HepG2 (cell line): ENCODE results near the gene GLCE. TPM values are rescaled to one million over a fixed set of nuclear protein-coding genes. Genes with fewer than 3 reads are reported as not detected.

Experiments used
- ATAC-seq: fragments of 200-7000 bp; cut with Tn5 transposase; 3 replicates; pipeline ENCODE4 v1.9.1; 2020; ENCODE audit warnings: mild to moderate bottlenecking, moderate library complexity
- BruUV-seq: library from RNA; stranded (reverse); fragments of 400-500 nt; replicated peaks from 2 replicates; lab custom pipeline; 2021; lab: Mats Ljungman, UMichigan
- CTCF ChIA-PET: fragments of 300-600 bp; formaldehyde crosslinking; extraction: SDS; loops from one replicate; lab custom pipeline; 2021; ENCODE audit warnings: low total read pairs, inconsistent platforms, low intra/inter-chr PET ratio; lab: Yijun Ruan, JAX
- POLR2A ChIA-PET: fragments of 350-600 bp; sonication (Branson Sonifier 250); formaldehyde crosslinking; loops from one replicate; lab custom pipeline; 2020; ENCODE audit warnings: antibody characterized with exemption, inconsistent platforms; lab: Yijun Ruan, JAX
- DNase-seq: peaks from one replicate; pipeline ENCODE4 v3.0.0-alpha.2; 2015; ENCODE audit warnings: low spot score
- FAIRE-seq: peaks from 3 replicates; lab custom pipeline; 2011; peaks lifted over from hg19 to GRCh38; lab: Jason Lieb, UNC
- H2AFZ ChIP-seq: one replicate; pipeline ENCODE4 v1.6.1; 2011; ENCODE audit warnings: low read length, inconsistent platforms
- H3K27ac ChIP-seq: fragments of 300-600 bp; 3 replicates; pipeline ENCODE4 v1.8.0; 2011; ENCODE audit warnings: mixed run types, mild to moderate bottlenecking, mixed read lengths, low read length, inconsistent platforms; ENCODE audit not compliant: insufficient read depth; ENCODE audit errors: extremely low read length
- H3K27me3 ChIP-seq, 2 experiments: fragments of 200-600 bp in 1 of 2; 2 replicates in 1 of 2; 3 replicates in 1 of 2; pipeline versions ENCODE4 v1.6.0 to v1.8.0; 2011; ENCODE audit warnings: low read length in 2 of 2, mild to moderate bottlenecking in 2 of 2, moderate library complexity in 2 of 2, inconsistent platforms in 1 of 2; ENCODE audit not compliant: insufficient read depth in 2 of 2, control insufficient read depth in 1 of 2
- H3K36me3 ChIP-seq, 2 experiments: fragments of 200-600 bp in 1 of 2; replicated peaks in 1 of 2; 2 replicates in 1 of 2; 3 replicates in 1 of 2; pipeline versions ENCODE4 v1.5.1 to v1.8.0; 2011; ENCODE audit warnings: low read length in 2 of 2, inconsistent platforms in 1 of 2; ENCODE audit not compliant: insufficient read depth in 2 of 2, control insufficient read depth in 1 of 2
- H3K4me1 ChIP-seq: 2 replicates; pipeline ENCODE4 v1.5.1; 2012; ENCODE audit warnings: low read length, inconsistent platforms; ENCODE audit not compliant: insufficient read depth
- H3K4me2 ChIP-seq: 2 replicates; pipeline ENCODE4 v1.6.0; 2011; ENCODE audit warnings: low read depth, low read length, inconsistent platforms
- H3K4me3 ChIP-seq, 3 experiments: fragments of 200-600 bp in 1 of 3; sonication (generic), shearing (Covaris generic) in 1 of 3; replicated peaks in 1 of 3; 2 replicates each; pipeline ENCODE4 v1.5.1; 2011 to 2016; ENCODE audit warnings: low read length in 3 of 3, inconsistent platforms in 2 of 3, low read depth in 2 of 3, mild to moderate bottlenecking in 2 of 3, control low read depth in 1 of 3, mixed read lengths in 1 of 3; ENCODE audit not compliant: insufficient read depth in 1 of 3
- H3K79me2 ChIP-seq: one replicate; pipeline ENCODE4 v1.6.1; 2011; ENCODE audit warnings: low read length, inconsistent platforms; ENCODE audit not compliant: insufficient read depth
- H3K9ac ChIP-seq: 2 replicates; pipeline ENCODE4 v1.6.0; 2011; ENCODE audit warnings: mild to moderate bottlenecking, low read depth, low read length, inconsistent platforms; ENCODE audit not compliant: insufficient read depth
- H3K9me3 ChIP-seq: 2 replicates; pipeline ENCODE4 v1.5.1; 2012; ENCODE audit warnings: mild to moderate bottlenecking, low read length
- H4K20me1 ChIP-seq: 2 replicates; pipeline ENCODE4 v1.6.0; 2011; ENCODE audit warnings: inconsistent platforms, mild to moderate bottlenecking, low read length, moderate library complexity; ENCODE audit not compliant: insufficient read depth
- CEBPB ChIP-seq: IDR thresholded peaks from 2 replicates; pipeline ENCODE4 v1.6.1; 2011; ENCODE audit warnings: low read depth, low read length, improper control_type of control experiment, borderline replicate concordance
- NCOA5 ChIP-seq: sonication (generic); formaldehyde crosslinking; IDR thresholded peaks from 2 replicates; pipeline ENCODE4 v1.4.0; 2020; ENCODE audit warnings: missing genetic modification reagents
- PAF1 ChIP-seq: IDR thresholded peaks from 2 replicates; pipeline ENCODE4 v1.6.1; 2016; ENCODE audit warnings: missing genetic modification reagents, missing compliant biosample characterization
- POLR2AphosphoS5 ChIP-seq: IDR thresholded peaks from 2 replicates; pipeline ENCODE4 v1.6.1; 2012; ENCODE audit warnings: low read depth, low read length
- ZNF407 ChIP-seq: sonication (generic); formaldehyde crosslinking; IDR thresholded peaks from one replicate; pipeline ENCODE4 v1.5.1; 2020; ENCODE audit warnings: mild to moderate bottlenecking, missing genetic modification reagents; ENCODE audit errors: not compliant biosample characterization
- WGBS: methylation state at CpG from one replicate; pipeline ENCODE4 v1.1.6; 2017; ENCODE audit warnings: low lambda C conversion rate; 5-methylcytosine and 5-hydroxymethylcytosine counted together
- in situ Hi-C: cut with HindIII; loops from 2 replicates; pipeline ENCODE4 v1.10.0; 2017; ENCODE audit warnings: low pct_unique_long_range_greater_than_20kb; ENCODE audit not compliant: extremely low pct_ligation_motif_present
- intact Hi-C: fragments of 100-400 bp; cut with micrococcal nuclease; formaldehyde crosslinking; loops from one replicate; pipeline ENCODE4 v1.10.0; 2022; ENCODE audit not compliant: unreplicated experiment
- polyA plus RNA-seq, 8 experiments: library from polyadenylated mRNA; depleted of rRNA in 3 of 8; stranded (reverse) in 7 of 8; unstranded in 1 of 8; fragments of >200 nt; fragmentation: Illumina TruSeq in 4 of 8; extraction: Trizol in 4 of 8; gene quantifications; 2 replicates each; pipeline versions ENCODE4 v1.2.1 to v1.2.3, GENCODE V29; 2011 to 2016; ENCODE audit warnings: low read depth in 4 of 8, missing spikeins in 1 of 8, mixed read lengths in 1 of 8; ENCODE audit not compliant: insufficient read depth in 1 of 8
- total RNA-seq, 5 experiments: library from RNA; depleted of rRNA; stranded (reverse); fragments of >200 nt; fragmentation: Illumina TruSeq; extraction: Trizol; gene quantifications; 2 replicates each; pipeline ENCODE4 v1.2.3, GENCODE V29; 2016; ENCODE audit warnings: low read depth in 1 of 5

Gene GLCE
- total and polyA plus RNA-seq, 2 of the 13 experiments (the other 11 are each of a cell fraction or from before 2014, with no cell fraction given), result 12.9 to 23.4 TPM

- H3K4me1 ChIP-seq, result no peaks in the 10 kb centered on the region
- FAIRE-seq (no peak), ATAC-seq (no peak), DNase-seq (no peak)
- no peak overlapping the region for H2AFZ ChIP-seq
- H3K4me2 ChIP-seq, result no peak overlapping the region
- H3K36me3 ChIP-seq, result no peaks in the 10 kb centered on the region; a peak in 1 of 5 replicates
- H3K9me3 ChIP-seq, result no peaks in the 10 kb centered on the region
- no peaks in the 10 kb centered on the region for H3K79me2 ChIP-seq
- no TSS peak for BruUV-seq
- ChIA-PET CTCF (no interaction called here), POLR2A (no interaction called here)
- no peak overlapping the region for H3K9ac ChIP-seq
- in situ Hi-C loops (no loop called here), intact Hi-C loops (no loop called here)
- H3K4me3 ChIP-seq, result no peak overlapping the region
- TF ChIP-seq NCOA5 (CRISPR knock-in tag) (no peak), CEBPB (peak; percentile 23; the same call in 1 of the 2 replicates), ZNF407 (CRISPR knock-in tag) (no peak), PAF1 (CRISPR knock-in tag) (no peak), POLR2AphosphoS5 (no peak)
- 95% methylated on average over 4 of the region's 4 CpGs for WGBS
- no peaks in the 10 kb centered on the region for H3K27me3 ChIP-seq
- no peak overlapping the region for H3K27ac ChIP-seq
- H4K20me1 ChIP-seq, result no peaks in the 10 kb centered on the region
Measured at GRCh38 chr15:69232144-69232543, 71.7 kb downstream of the GLCE start.
